HG02938 (cell line): ENCODE data around the gene STARD10.

ENCODE experiments used
- ATAC-seq: cut with Tn5 transposase; IDR thresholded peaks from one replicate; pipeline ENCODE4 v1.9.1; 2021; ENCODE audit warnings: mild to moderate bottlenecking, moderate library complexity; ENCODE audit not compliant: unreplicated experiment

STARD10 gene

DNA sequence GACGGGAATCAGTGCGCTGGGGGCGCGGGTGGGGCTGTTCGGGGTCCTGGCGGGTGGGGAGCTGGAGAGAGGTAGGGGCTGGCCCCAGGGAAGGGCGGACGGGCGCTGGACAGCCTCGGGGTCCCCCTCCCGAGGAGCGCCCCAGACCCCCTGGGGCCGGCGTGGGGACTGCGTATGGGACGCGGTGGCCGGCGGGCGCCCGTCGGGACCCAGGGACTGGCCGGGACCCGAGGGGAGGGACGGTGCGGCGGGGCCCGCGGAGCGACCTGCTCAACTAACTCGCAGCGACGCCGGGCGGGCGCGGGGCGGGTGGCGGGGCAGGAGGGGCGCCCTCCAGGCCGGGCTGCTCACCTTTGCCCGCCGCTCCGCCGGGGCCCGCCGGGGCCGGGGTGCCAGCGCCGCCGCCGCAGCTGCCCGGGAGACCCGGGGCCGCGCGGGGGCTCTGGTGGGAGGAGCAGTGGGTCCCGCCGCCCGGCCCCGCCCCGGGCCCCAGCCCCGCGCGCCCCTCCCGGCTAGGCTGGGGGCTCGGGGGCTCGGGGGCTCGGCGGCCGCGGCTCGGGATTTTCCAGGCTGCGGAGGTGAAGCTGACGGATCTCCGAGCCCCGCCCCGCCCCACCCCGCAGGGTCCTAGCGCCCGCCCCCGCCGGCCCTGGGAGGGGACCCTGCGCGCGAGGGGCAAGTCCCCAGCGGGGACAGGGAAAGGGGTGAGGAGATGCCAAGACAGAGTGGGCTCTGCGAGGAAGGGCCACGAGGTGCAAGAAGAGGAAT, 12.3 kb downstream of the STARD10 start:
- ATAC-seq: no peak

- ATAC-seq: no peak
These were observed 12.9 kb downstream of the STARD10 start for GRCh38 chr11:72781063-72781312.

- no peak for ATAC-seq
These were observed 13.4 kb downstream of the STARD10 start for GRCh38 chr11:72780296-72781062.

DNA sequence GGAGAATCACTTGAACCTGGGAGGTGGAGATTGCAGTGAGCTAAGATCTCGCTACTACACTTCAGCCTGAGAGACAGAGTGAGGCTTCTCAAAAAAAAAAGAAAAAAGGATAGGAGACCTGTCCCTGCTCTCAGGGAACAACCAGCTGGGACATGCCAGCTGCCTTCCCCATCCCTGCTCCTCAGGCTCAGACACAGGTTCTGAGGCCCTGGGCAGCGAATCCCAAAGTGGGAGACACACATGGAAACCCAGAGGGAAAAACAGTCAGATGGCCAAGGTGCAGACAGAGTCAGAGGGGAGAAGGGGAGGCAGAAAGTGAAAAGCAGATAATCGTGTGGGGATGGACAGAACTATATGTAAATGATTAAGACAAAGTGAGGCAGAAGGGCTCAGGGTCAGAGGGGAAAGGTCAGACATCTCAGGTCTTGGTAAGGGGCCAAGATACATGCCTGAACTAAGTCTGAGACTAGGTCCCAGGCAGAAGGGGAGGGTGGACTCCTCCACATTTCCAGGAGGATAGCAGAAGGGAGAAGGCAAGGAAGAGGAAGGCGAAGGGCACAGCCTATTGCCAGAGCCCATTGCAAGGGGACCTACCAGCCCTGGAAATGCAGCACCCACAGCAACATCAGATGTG, 14.2 kb downstream of the STARD10 start:
- ATAC-seq: no peak

- no peak for ATAC-seq
These were observed 15.0 kb downstream of the STARD10 start for GRCh38 chr11:72778535-72779494.

DNA sequence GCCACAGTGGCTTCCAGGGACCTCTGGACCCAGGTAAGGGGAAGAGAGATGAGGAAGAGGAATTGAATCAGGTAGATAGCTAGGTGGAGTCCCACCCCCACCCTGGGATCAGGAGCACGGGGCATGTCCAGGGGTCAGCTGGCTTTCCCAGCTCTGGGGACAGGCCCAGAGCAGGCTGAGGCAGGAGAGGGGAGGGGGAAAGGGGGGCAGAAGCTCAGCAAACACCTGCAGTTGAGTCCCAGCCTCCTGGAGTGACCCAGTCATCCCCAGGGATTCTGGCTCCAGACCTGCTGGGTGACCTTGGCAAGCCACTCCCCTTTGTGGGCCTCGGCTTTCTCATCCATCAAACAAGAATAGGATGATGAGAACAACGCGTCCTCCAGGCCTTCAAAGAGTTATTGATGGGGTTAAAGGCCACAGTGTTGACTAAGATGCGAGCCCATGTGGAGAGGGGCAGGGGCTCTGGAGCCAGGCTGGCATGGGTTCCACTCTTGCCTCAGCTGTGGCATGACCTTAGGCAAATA, 16.0 kb downstream of the STARD10 start:
- no peak for ATAC-seq

- ATAC-seq: no peak
These were observed 16.7 kb downstream of the STARD10 start for GRCh38 chr11:72776844-72777754.

GRCh38 chr11:72776117-72776843, 17.6 kb downstream of the STARD10 start:
- no peak for ATAC-seq

DNA sequence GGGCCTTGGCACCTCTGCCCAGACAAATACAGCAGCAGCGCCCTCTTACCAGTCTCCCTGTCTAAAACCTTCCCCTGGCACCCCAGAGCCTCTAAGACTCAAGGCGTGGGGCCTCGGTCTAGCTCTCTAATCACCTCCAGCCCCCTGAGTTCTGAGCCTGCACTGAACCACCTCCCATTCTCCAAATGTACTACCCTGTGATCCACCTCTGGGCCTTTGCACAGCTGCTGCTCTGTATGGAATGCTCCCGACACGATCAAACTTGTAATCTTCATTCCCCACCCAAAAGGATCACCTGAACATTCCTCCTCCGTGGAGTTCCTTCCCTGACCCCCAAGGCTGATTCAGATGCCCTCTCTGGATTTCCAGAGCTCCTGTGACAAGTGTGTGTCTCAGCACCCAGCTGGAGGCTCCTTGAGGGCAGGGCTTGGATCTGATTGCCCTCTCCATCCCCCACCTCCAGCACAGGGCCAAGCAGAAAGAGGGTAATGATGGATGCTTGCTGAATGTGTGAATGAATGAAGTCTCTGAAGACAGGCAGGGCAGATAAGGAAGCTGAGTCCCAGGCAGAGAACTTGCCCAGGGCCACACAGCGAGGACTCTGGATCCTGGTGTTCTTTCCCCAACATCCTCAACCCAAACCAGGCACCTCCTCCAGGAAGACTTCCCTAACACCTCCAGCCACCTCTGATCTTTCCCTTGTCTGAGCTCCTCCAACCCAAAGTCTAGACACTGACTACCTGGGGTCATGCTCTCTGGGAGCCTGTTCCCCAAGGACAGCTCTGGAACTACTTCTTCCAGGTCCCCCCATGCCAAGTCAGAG, 18.3 kb downstream of the STARD10 start:
- ATAC-seq: no peak

DNA sequence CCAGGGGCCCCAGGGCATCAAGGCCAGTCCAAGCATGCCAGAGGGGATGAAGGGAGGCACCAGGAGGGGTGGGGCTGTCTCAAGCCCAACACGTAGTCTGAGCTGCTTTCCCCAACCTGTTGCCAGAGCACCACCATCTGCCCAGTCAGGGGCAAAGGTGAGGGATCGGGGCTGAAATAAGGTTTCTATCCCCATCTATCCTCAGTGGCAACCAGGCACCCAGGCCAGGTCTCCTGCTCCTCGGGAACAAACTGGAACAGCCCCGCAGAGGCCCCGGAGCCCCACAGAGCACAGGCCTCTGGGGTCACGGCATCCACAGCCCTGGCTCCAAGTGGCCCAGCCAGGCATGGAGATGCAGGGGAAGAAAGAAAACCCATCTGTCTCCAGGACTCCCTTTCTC, 19.3 kb downstream of the STARD10 start:
- ATAC-seq: no peak

GRCh38 chr11:72773696-72774095, 20.2 kb downstream of the STARD10 start:
- ATAC-seq: no peak

GRCh38 chr11:72773291-72773690, 20.6 kb downstream of the STARD10 start:
- no peak for ATAC-seq

GRCh38 chr11:72772059-72772458, 21.8 kb downstream of the STARD10 start:
- ATAC-seq: no peak

DNA sequence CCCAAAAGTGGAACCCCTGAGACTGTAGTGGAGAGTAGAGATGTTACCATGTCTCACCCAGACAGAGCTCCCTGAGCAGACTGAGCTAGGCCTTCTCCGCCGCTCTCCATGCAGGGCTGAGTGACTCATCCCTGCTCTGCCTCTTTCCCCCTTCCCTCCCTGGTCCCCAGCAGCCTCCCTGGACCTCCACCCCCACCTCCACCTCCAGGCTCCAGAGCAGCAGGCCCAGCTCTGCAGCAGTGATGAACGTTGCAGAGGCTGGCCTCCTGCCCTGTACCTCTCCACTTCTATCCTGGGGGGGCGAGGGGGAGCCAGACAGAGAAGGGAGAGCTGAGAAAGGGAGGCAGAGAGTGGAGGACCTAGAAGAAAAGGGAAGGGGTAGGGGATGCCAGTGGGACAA, 22.3 kb downstream of the STARD10 start:
- no peak for ATAC-seq

- no peak for ATAC-seq
These were observed 23.0 kb downstream of the STARD10 start for GRCh38 chr11:72770799-72771198.

- no peak for ATAC-seq
These were observed 24.2 kb downstream of the STARD10 start for GRCh38 chr11:72769680-72770079.

DNA sequence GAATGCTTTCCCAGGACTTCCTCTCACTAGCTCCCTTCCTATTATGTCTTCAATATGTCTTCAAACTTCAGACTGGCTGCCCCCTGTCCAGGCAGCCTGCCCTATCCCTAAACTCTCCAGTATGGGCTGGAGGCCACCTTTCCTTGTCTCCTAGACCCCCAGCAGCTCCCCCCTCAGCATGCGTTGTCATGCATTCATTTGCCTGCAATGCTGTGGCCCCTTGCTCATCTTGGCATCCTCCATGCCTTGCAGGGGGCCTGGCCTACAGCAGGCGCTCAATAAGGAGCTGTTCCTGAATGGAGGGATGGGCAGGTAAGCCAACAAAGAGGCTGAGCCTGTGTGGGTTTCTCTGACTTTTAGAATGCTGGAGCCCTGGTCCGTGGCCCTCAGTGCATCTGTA, 25.3 kb downstream of the STARD10 start:
- no peak for ATAC-seq
